Measurements from ENCODE around the gene TRMT2A. TPM values are rescaled to one million over a fixed set of nuclear protein-coding genes. Genes with fewer than 3 reads are reported as not detected.

TRMT2A gene
- polyA plus RNA-seq, 1 of the 3 experiments (the other 2 are of a cell fraction) = 54.6 TPM

- Histone ChIP-seq H3F3A (replicated peaks; ENCODE audit: insufficient read depth) (peaks cover 2% of the 10 kb centered on the region), H2AFZ (ENCODE audit: low read depth) (no peak overlapping the region), H3K4me2 (no peak overlapping the region), H3K27ac (ENCODE audit: low read depth in 2 of 2, low read length in 1 of 2) (no peak overlapping the region), H3K9me2 (no peaks in the 10 kb centered on the region), H3K9ac (no peak overlapping the region), H4K20me1 (ENCODE audit: insufficient read depth) (peaks cover 29% of the 10 kb centered on the region), H3K79me2 (ENCODE audit: insufficient read depth) (peaks cover 68% of the 10 kb centered on the region), H3K9me3 (no peaks in the 10 kb centered on the region), H3K4me1 (ENCODE audit: control insufficient read depth in 1 of 2, insufficient read depth in 2 of 2, low read depth in 1 of 2, low read length in 1 of 2) (no peaks in the 10 kb centered on the region; a peak in 1 of 4 replicates), H3K36me3 (replicated peaks in 1 of 2; ENCODE audit: control insufficient read depth in 1 of 2, insufficient read depth in 2 of 2, low read length in 1 of 2) (peaks cover 78 to 89% of the 10 kb centered on the region in 2 experiments), H3K27me3 (ENCODE audit: insufficient read depth) (no peaks in the 10 kb centered on the region), H3K4me3 (ENCODE audit: low read depth in 2 of 2, low read length in 1 of 2) (no peak overlapping the region)
- WGBS (ENCODE audit: low lambda C conversion rate) = 95% methylated on average over 9 of the region's 9 CpGs
- TF ChIP-seq CHD2 (IDR thresholded peaks at IDR 0.05; ENCODE audit: low read length, partially characterized antibody) (no peak), TCF12 (IDR thresholded peaks at IDR 0.05) (no peak), FOSL2 (IDR thresholded peaks at IDR 0.05; ENCODE audit: borderline replicate concordance, low read depth) (no peak), USF1 (IDR thresholded peaks at IDR 0.05; ENCODE audit: borderline replicate concordance, low read depth) (no peak), SMC3 (IDR thresholded peaks at IDR 0.05; ENCODE audit: low read depth, low read length) (no peak), ELF1 (IDR thresholded peaks at IDR 0.05) (no peak), POLR2AphosphoS5 (IDR thresholded peaks at IDR 0.05; ENCODE audit: low read depth, low read length) (no peak), IRF3 (IDR thresholded peaks at IDR 0.05; ENCODE audit: low read depth, low read length) (no peak)
- ChIA-PET POLR2A (no interaction called here), CTCF (interaction anchor here (1.5 to 1.7 kb wide), 2 partner anchors 128 to 360 kb away, joined by 4 read pairs; no protein-coding TSS in a partner anchor)
- no peak for DNase-seq
These were observed 26.2 kb downstream of the TRMT2A start for GRCh38 chr22:20090730-20091240.

GRCh38 chr22:20089977-20090729 is 26.9 kb downstream of the TRMT2A start:
- Histone ChIP-seq H3K79me2 (ENCODE audit: insufficient read depth) (peaks cover 68% of the 10 kb centered on the region), H3K4me3 (ENCODE audit: low read depth in 2 of 2, low read length in 1 of 2) (no peak overlapping the region), H3K27ac (ENCODE audit: low read depth in 2 of 2, low read length in 1 of 2) (no peak overlapping the region), H2AFZ (ENCODE audit: low read depth) (no peak overlapping the region), H3K27me3 (ENCODE audit: insufficient read depth) (no peaks in the 10 kb centered on the region), H3K9me2 (no peaks in the 10 kb centered on the region), H3K4me2 (no peak overlapping the region), H3K36me3 (replicated peaks in 1 of 2; ENCODE audit: control insufficient read depth in 1 of 2, insufficient read depth in 2 of 2, low read length in 1 of 2) (peaks cover 76 to 89% of the 10 kb centered on the region in 2 experiments), H3K9ac (no peak overlapping the region), H3K4me1 (ENCODE audit: control insufficient read depth in 1 of 2, insufficient read depth in 2 of 2, low read depth in 1 of 2, low read length in 1 of 2) (peaks cover 0 to under 1% of the 10 kb centered on the region in 2 experiments; a peak in 1 of 4 replicates), H4K20me1 (ENCODE audit: insufficient read depth) (peaks cover 35% of the 10 kb centered on the region), H3K9me3 (no peaks in the 10 kb centered on the region), H3F3A (replicated peaks; ENCODE audit: insufficient read depth) (peaks cover 2% of the 10 kb centered on the region)
- ChIA-PET CTCF (interaction anchor here (1.5 to 1.7 kb wide), 2 partner anchors 127 to 359 kb away, joined by 4 read pairs; no protein-coding TSS in a partner anchor), POLR2A (interaction anchor here (0.6 kb wide), 1 partner anchor 23 kb away, joined by 3 read pairs; no protein-coding TSS in a partner anchor)
- DNase-seq = no peak
- WGBS (ENCODE audit: low lambda C conversion rate) = 92% methylated on average over 8 of the region's 11 CpGs
- TF ChIP-seq REST (IDR thresholded peaks at IDR 0.05; ENCODE audit: low read depth, low read length) (no peak), TCF12 (IDR thresholded peaks at IDR 0.05) (no peak), ZBTB33 (IDR thresholded peaks at IDR 0.05; ENCODE audit: borderline replicate concordance, low read depth) (no peak), MXI1 (IDR thresholded peaks at IDR 0.05; ENCODE audit: low read depth, low read length) (no peak), RAD21 (IDR thresholded peaks at IDR 0.05; ENCODE audit: low read length) (no peak), ELF1 (IDR thresholded peaks at IDR 0.05) (no peak), NRF1 (IDR thresholded peaks at IDR 0.05; ENCODE audit: low read depth, low read length) (no peak), POLR2AphosphoS5 (IDR thresholded peaks at IDR 0.05; ENCODE audit: low read depth, low read length) (no peak), PBX3 (IDR thresholded peaks at IDR 0.05) (no peak), NFIC (IDR thresholded peaks at IDR 0.05; ENCODE audit: borderline replicate concordance) (no peak), FOXJ3 (CRISPR knock-in tag; IDR thresholded peaks at IDR 0.05) (no peak), RCOR1 (IDR thresholded peaks at IDR 0.05; ENCODE audit: low read length) (no peak), GABPA (IDR thresholded peaks at IDR 0.05; ENCODE audit: low read depth) (no peak)

All from SK-N-SH (cell line).